BLaER1 treated with 17β-estradiol and CSF1 and Interleukin-3, amounts not matched to agents 10 nM and 100 nM (cell line): Measurements from ENCODE around the gene CEL.
"Not testable (repeated sequence)": the region's sequence is repeated elsewhere in the genome, so short reads cannot be mapped to it uniquely, and the experiment has no call there.

Experiments
- H3K27ac ChIP-seq, 11 experiments: shearing (Covaris generic); formaldehyde crosslinking; 2 replicates each; pipeline ENCODE4 v1.8.1; 2022
- H3K27me3 ChIP-seq, 11 experiments: shearing (Covaris generic); formaldehyde crosslinking; 2 replicates each; pipeline ENCODE4 v1.8.1; 2022
- H3K36me3 ChIP-seq, 11 experiments: shearing (Covaris generic); formaldehyde crosslinking; 2 replicates each; pipeline ENCODE4 v1.8.1; 2022
- H3K4me1 ChIP-seq, 10 experiments: shearing (Covaris generic); formaldehyde crosslinking; 2 replicates each; pipeline ENCODE4 v1.8.1; 2022
- H3K4me2 ChIP-seq, 11 experiments: shearing (Covaris generic); formaldehyde crosslinking; 2 replicates each; pipeline ENCODE4 v1.8.1; 2022
- H3K4me3 ChIP-seq, 10 experiments: shearing (Covaris generic); formaldehyde crosslinking; 2 replicates each; pipeline ENCODE4 v1.8.1; 2022
- H3K9ac ChIP-seq, 11 experiments: shearing (Covaris generic); formaldehyde crosslinking; 2 replicates each; pipeline ENCODE4 v1.8.1; 2022
- H3K9me3 ChIP-seq, 11 experiments: shearing (Covaris generic); formaldehyde crosslinking; replicated peaks in 1 of 11; 2 replicates each; pipeline ENCODE4 v1.8.1; 2022
- H4K20me1 ChIP-seq, 11 experiments: shearing (Covaris generic); formaldehyde crosslinking; 2 replicates each; pipeline ENCODE4 v1.8.1; 2022
- Cebpa-rat ChIP-seq, 11 experiments: shearing (Covaris generic); IDR thresholded peaks; 2 replicates each; pipeline ENCODE4 v1.8.1; 2022

CEL gene

GRCh38 chr9:133090752-133091385 lies 29.1 kb downstream of the CEL start:
- Histone ChIP-seq H4K20me1 (peaks cover 0 to 4% (median 0%) of the 10 kb centered on the region in 11 experiments; a peak in 2 of 22 replicates), H3K27me3 (no peaks in the 10 kb centered on the region), H3K9me3 (peaks cover 0 to 12% (median 6%) of the 10 kb centered on the region in 11 experiments; a peak in 18 of 22 replicates), H3K4me1 (peaks cover 0 to 15% (median 8%) of the 10 kb centered on the region in 10 experiments; a peak in 10 of 20 replicates), H3K4me3 (no peak overlapping the region), H3K4me2 (no peak overlapping the region), H3K9ac (no peak overlapping the region), H3K36me3 (peaks cover 2 to 21% (median 14%) of the 10 kb centered on the region in 11 experiments; a peak in 19 of 22 replicates), H3K27ac (no peak overlapping the region)
- TF ChIP-seq Cebpa-rat (IDR thresholded peaks at IDR 0.05), result no peak

- Histone ChIP-seq H3K36me3 (peaks cover 37 to 56% (median 49%) of the 10 kb centered on the region in 11 experiments), H3K9me3 (peaks cover 29 to 46% (median 40%) of the 10 kb centered on the region in 11 experiments)
- not testable (repeated sequence) for H3K9ac ChIP-seq, H3K27me3 ChIP-seq, H3K27ac ChIP-seq, H3K4me3 ChIP-seq, H3K4me2 ChIP-seq, H4K20me1 ChIP-seq, H3K4me1 ChIP-seq
Measured at GRCh38 chr9:133094351-133094750, 32.6 kb downstream of the CEL start.

GRCh38 chr9:133094842-133095393 lies 33.1 kb downstream of the CEL start:
- no peak overlapping the region for H3K9ac ChIP-seq

GRCh38 chr9:133098104-133098754 lies 36.4 kb downstream of the CEL start:
- H3K4me1 ChIP-seq, result no peaks in the 10 kb centered on the region
- TF ChIP-seq Cebpa-rat (IDR thresholded peaks at IDR 0.05), result no peak
- no peak overlapping the region for H3K4me2 ChIP-seq
- peaks cover 75 to 92% (median 88%) of the 10 kb centered on the region in 11 experiments for H3K36me3 ChIP-seq
- peaks cover 29 to 46% (median 40%) of the 10 kb centered on the region in 11 experiments for H3K9me3 ChIP-seq
- H3K9ac ChIP-seq, result no peak overlapping the region
- peaks cover 0 to 32% (median 20%) of the 10 kb centered on the region in 11 experiments; a peak in 14 of 22 replicates for H4K20me1 ChIP-seq
- peak overlapping the region in 1 of 10 experiments; percentile 24; a peak in 1 of 20 replicates for H3K4me3 ChIP-seq
- no peaks in the 10 kb centered on the region for H3K27me3 ChIP-seq
- H3K27ac ChIP-seq, result no peak overlapping the region

More at GRCh38 chr9:133094842-133095393, 33.1 kb downstream of the CEL start:
- Histone ChIP-seq H3K9me3 (peaks cover 29 to 46% (median 40%) of the 10 kb centered on the region in 11 experiments), H3K4me3 (no peak overlapping the region), H3K36me3 (peaks cover 43 to 61% (median 55%) of the 10 kb centered on the region in 11 experiments), H3K27ac (no peak overlapping the region), H3K4me2 (no peak overlapping the region), H4K20me1 (peaks cover 0 to 9% (median 1%) of the 10 kb centered on the region in 11 experiments; a peak in 6 of 22 replicates), H3K4me1 (no peaks in the 10 kb centered on the region), H3K27me3 (no peaks in the 10 kb centered on the region)
- no peak for TF ChIP-seq Cebpa-rat (IDR thresholded peaks at IDR 0.05)

- H3K4me1 ChIP-seq, result no peaks in the 10 kb centered on the region
- H3K27me3 ChIP-seq, result no peaks in the 10 kb centered on the region
- H4K20me1 ChIP-seq, result peaks cover 0 to 38% (median 25%) of the 10 kb centered on the region in 11 experiments; a peak in 14 of 22 replicates
- H3K9ac ChIP-seq, result no peak overlapping the region
- H3K9me3 ChIP-seq, result peaks cover 29 to 46% (median 40%) of the 10 kb centered on the region in 11 experiments
- TF ChIP-seq Cebpa-rat (IDR thresholded peaks at IDR 0.05), result no peak
- H3K27ac ChIP-seq, result no peak overlapping the region
- H3K36me3 ChIP-seq, result peaks cover 81 to 97% (median 94%) of the 10 kb centered on the region in 11 experiments
- H3K4me3 ChIP-seq, result no peak overlapping the region
- no peak overlapping the region for H3K4me2 ChIP-seq
Measured at GRCh38 chr9:133098871-133099270, 37.1 kb downstream of the CEL start.

- no peak overlapping the region for H3K27ac ChIP-seq
- H3K36me3 ChIP-seq, result peaks cover 91 to 100% (median 97%) of the 10 kb centered on the region in 11 experiments
- H3K9me3 ChIP-seq, result peaks cover 29 to 44% (median 40%) of the 10 kb centered on the region in 11 experiments
- TF ChIP-seq Cebpa-rat (IDR thresholded peaks at IDR 0.05), result no peak
- no peaks in the 10 kb centered on the region for H3K27me3 ChIP-seq
- peaks cover 2 to 49% (median 25%) of the 10 kb centered on the region in 11 experiments; a peak in 16 of 22 replicates for H4K20me1 ChIP-seq
- no peak overlapping the region for H3K4me2 ChIP-seq
- no peaks in the 10 kb centered on the region for H3K4me1 ChIP-seq
- H3K9ac ChIP-seq, result no peak overlapping the region
- no peak overlapping the region for H3K4me3 ChIP-seq
Measured at GRCh38 chr9:133099726-133100505, 38.1 kb downstream of the CEL start.

- no peak for TF ChIP-seq Cebpa-rat (IDR thresholded peaks at IDR 0.05)
- Histone ChIP-seq H4K20me1 (peaks cover 6 to 55% (median 25%) of the 10 kb centered on the region in 11 experiments; a peak in 16 of 22 replicates), H3K4me2 (no peak overlapping the region), H3K4me1 (no peaks in the 10 kb centered on the region), H3K36me3 (peaks cover 94 to 98% (median 98%) of the 10 kb centered on the region in 11 experiments), H3K9ac (no peak overlapping the region), H3K27me3 (no peaks in the 10 kb centered on the region), H3K9me3 (peaks cover 29 to 36% (median 35%) of the 10 kb centered on the region in 11 experiments), H3K27ac (no peak overlapping the region), H3K4me3 (no peak overlapping the region)
Measured at GRCh38 chr9:133100506-133101355, 39.0 kb downstream of the CEL start.
